ENCODE results near the gene HTR3B.

Gene HTR3B

DNA sequence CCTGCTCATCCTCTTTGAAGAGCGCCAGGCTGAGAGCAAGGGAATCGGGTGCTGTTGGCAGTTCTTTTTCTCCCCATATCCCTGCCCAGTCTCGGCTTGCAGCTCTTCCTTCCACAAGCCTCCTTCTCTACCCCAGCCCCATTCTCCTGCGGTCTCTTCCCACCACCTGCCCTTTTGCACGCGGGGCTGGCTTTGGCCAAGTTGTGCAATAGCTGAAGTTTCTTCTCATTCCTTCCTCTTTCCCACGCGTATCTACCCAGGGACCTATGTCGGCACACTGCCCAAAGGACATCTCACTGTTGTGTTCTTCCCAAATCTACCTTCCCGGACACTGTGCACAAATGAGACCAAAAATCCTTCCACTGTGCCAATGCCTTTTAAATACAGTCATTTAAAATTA, 48.0 kb downstream of the HTR3B start:
- Histone ChIP-seq H3K4me1 (ENCODE audit: control insufficient read depth, insufficient read depth, low read length) (no peaks in the 10 kb centered on the region), H3K9me3 (ENCODE audit: control insufficient read depth, low read length) (no peaks in the 10 kb centered on the region), H3K9ac (ENCODE audit: low read length) (no peak overlapping the region), H3K27me3 (ENCODE audit: control insufficient read depth, insufficient read depth, low read length) (peaks cover 6% of the 10 kb centered on the region), H3K36me3 (ENCODE audit: control insufficient read depth, insufficient read depth, low read length) (no peaks in the 10 kb centered on the region), H3K4me3 (ENCODE audit: low read length) (no peak overlapping the region)

DNA sequence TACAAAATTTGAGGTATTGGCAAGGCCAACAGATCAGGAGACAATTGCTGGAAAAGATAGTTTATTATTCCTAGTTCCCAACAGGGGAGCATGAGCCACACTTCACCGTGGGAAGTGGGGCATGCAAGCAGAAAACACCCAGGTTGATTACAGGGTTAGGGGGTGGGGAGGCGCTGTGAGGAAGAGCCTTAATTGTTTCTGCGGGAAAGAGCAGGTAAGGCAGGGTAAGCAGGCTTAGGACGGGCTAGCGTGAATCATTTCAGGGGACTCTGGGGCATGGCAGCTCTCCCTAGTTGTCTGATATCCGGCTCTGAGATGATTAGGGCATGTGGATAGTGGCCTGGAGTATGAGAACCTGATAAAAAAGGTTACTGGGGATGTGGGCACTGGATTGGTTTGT, 49.6 kb downstream of the HTR3B start:
- H3K9ac ChIP-seq (ENCODE audit: low read length) = no peak overlapping the region
- no peaks in the 10 kb centered on the region for H3K9me3 ChIP-seq (ENCODE audit: control insufficient read depth, low read length)
- H3K4me3 ChIP-seq (ENCODE audit: low read length) = no peak overlapping the region
- H3K36me3 ChIP-seq (ENCODE audit: control insufficient read depth, insufficient read depth, low read length) = no peaks in the 10 kb centered on the region
- H3K27me3 ChIP-seq (ENCODE audit: control insufficient read depth, insufficient read depth, low read length) = peaks cover 6% of the 10 kb centered on the region
- no peaks in the 10 kb centered on the region for H3K4me1 ChIP-seq (ENCODE audit: control insufficient read depth, insufficient read depth, low read length)

DNA sequence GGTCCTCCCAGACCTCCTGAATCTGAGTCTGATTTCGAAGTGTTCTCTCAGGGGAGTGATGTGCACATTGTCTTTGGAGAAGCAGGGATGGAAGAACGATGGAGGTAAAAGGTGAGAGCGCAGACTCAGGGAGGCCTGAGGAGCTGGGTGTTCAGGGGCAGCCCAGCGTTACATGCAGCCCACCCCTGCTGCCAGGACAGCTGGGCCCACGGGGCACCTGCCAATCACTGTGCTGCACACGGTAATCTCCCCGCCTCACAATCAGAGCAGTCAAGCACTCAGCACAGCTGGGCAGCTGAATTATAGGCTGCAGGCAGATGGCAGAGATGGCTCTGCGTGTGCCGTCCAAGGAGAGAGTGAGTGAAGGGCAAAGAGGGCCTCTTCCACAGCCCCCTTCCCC, 52.4 kb downstream of the HTR3B start:
- H3K4me3 ChIP-seq (ENCODE audit: low read length) = no peak overlapping the region
- peaks cover 2% of the 10 kb centered on the region for H3K27me3 ChIP-seq (ENCODE audit: control insufficient read depth, insufficient read depth, low read length)
- no peaks in the 10 kb centered on the region for H3K36me3 ChIP-seq (ENCODE audit: control insufficient read depth, insufficient read depth, low read length)
- H3K9ac ChIP-seq (ENCODE audit: low read length) = no peak overlapping the region
- no peaks in the 10 kb centered on the region for H3K4me1 ChIP-seq (ENCODE audit: control insufficient read depth, insufficient read depth, low read length)
- H3K9me3 ChIP-seq (ENCODE audit: control insufficient read depth, low read length) = no peaks in the 10 kb centered on the region

DNA sequence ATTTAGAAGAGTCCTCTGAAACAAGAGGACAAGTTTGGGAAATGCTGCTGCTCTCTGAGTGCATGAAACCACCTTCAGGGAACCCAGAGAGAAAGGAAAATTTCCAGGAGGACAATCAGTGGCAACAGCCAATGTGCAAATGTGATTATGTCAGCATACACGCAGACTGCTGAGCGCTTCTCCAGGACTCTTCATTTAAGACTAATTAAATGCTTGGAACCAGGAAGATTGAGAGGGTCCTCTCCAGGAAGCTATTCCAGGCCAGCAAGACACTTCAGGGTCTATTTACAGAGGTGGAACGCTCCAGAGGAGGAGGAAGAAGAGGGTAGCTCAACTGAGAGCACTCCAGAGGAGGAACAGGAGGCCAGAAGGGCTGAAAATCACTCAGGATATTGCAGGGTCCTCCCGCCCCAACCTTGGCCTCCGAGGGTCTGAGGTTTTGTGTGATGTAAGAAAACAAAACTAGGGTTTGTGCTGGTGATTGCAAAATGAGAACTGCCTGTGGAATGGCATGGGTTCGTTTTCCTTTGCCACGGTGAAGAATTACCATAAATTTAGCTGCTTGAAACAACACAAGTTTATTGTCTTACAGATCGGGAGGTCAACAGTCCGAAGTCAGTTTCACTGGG, 56.2 kb downstream of the HTR3B start:
- H3K9ac ChIP-seq (ENCODE audit: low read length) = no peak overlapping the region
- H3K9me3 ChIP-seq (ENCODE audit: control insufficient read depth, low read length) = no peaks in the 10 kb centered on the region
- H3K36me3 ChIP-seq (ENCODE audit: control insufficient read depth, insufficient read depth, low read length) = no peaks in the 10 kb centered on the region
- no peak overlapping the region for H3K4me3 ChIP-seq (ENCODE audit: low read length)
- no peaks in the 10 kb centered on the region for H3K27me3 ChIP-seq (ENCODE audit: control insufficient read depth, insufficient read depth, low read length)
- H3K4me1 ChIP-seq (ENCODE audit: control insufficient read depth, insufficient read depth, low read length) = no peaks in the 10 kb centered on the region

DNA sequence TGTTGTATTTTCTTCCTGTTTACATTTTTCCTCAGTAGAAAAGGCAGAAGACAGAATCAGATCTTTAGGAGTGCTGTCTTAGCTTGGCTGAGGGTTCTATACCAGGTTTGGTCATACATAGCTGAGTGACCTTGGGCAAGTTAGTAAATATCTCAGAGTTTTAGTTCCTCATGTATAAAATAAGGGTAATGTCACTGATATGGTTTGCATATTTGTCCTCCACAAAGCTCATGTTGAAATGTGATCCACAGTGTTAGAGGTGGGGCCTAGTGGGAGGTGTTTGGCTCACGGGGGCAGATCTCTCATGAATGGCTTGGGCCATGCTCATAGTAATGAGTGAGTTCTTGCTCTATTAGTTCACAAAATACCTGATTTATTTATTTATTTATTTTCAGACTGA, 62.8 kb downstream of the HTR3B start:
- Histone ChIP-seq H3K9me3 (ENCODE audit: control insufficient read depth, low read length) (no peaks in the 10 kb centered on the region), H3K27me3 (ENCODE audit: control insufficient read depth, insufficient read depth, low read length) (no peaks in the 10 kb centered on the region), H3K4me3 (ENCODE audit: low read length) (no peak overlapping the region), H3K9ac (ENCODE audit: low read length) (no peak overlapping the region), H3K36me3 (ENCODE audit: control insufficient read depth, insufficient read depth, low read length) (no peaks in the 10 kb centered on the region), H3K4me1 (ENCODE audit: control insufficient read depth, insufficient read depth, low read length) (no peaks in the 10 kb centered on the region)

DNA sequence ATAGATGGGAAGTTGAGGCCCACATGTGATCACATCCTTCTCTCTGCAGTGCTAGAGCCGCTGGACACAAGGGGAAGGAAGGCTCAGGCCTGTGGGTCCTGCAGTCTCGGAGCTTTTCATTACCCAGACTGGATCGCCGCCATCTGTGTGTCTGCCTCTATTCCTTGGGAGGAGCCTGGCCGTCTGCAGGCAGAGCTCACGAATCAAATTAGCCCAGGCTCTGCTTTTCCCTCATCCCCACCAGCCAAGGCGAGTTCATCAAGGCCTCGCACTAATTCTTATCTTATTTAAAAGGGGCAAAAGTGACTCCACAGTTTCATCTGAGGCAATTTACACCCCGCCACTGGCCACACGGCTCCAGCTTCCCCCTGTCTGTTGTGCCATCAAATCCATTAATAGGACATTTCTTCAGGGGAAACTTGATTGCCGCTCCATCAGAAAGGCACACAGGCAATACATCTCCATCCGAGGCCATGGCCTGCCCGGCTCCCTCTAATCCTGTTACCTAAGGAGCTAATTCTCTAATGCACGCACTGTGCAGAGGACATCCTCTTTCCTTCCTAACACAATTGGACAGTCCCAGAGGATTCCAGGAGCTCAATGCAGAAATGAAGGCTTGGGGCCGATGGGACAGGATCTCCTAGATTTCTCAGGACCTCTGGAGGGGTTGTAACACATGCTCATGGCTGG, 67.1 kb downstream of the HTR3B start:
- H3K4me3 ChIP-seq (ENCODE audit: low read length) = no peak overlapping the region
- H3K36me3 ChIP-seq (ENCODE audit: control insufficient read depth, insufficient read depth, low read length) = no peaks in the 10 kb centered on the region
- H3K9ac ChIP-seq (ENCODE audit: low read length) = no peak overlapping the region
- peaks cover 3% of the 10 kb centered on the region for H3K27me3 ChIP-seq (ENCODE audit: control insufficient read depth, insufficient read depth, low read length)
- H3K4me1 ChIP-seq (ENCODE audit: control insufficient read depth, insufficient read depth, low read length) = peaks cover 8% of the 10 kb centered on the region
- H3K9me3 ChIP-seq (ENCODE audit: control insufficient read depth, low read length) = no peaks in the 10 kb centered on the region

GRCh38 chr11:113974741-113975470, 70.3 kb downstream of the HTR3B start, which contains the start of gene HTR3A:
TSS of gene HTR3A (plus strand) at chr11:113975108. CDS start at chr11:113975326, 218 bp downstream.
- no peak within 1 kb of the TSS for H3K9ac ChIP-seq (ENCODE audit: low read length)
- peaks cover 15% of the 10 kb centered on the region for H3K27me3 ChIP-seq (ENCODE audit: control insufficient read depth, insufficient read depth, low read length)
- no peak within 1 kb of the TSS for H3K4me3 ChIP-seq (ENCODE audit: low read length)
- no peaks in the 10 kb centered on the region for H3K9me3 ChIP-seq (ENCODE audit: control insufficient read depth, low read length)
- H3K4me1 ChIP-seq (ENCODE audit: control insufficient read depth, insufficient read depth, low read length) = peaks cover 8% of the 10 kb centered on the region
- H3K36me3 ChIP-seq (ENCODE audit: control insufficient read depth, insufficient read depth, low read length) = no peaks in the 10 kb centered on the region

DNA sequence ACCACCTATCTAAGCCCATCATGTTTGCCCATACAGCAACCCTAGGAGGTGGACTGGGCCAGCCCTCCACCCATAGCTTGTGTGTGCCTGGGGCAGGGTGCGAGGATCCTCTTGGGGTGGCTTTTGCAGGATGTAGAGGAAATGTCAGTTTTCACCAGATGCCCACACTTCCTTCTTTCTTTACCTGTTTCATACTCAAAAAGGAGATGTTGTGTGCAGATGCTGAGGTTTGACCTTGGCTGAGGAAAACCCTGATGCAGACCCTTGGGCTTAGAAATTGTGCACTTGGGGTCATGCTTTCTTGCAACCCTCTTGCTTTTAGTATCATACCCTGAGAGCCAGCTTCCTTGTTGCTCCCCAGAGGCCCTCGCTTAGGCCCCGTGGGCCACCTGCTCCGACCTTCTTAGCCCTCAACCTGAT, 72.5 kb downstream of the HTR3B start:
- H3K36me3 ChIP-seq (ENCODE audit: control insufficient read depth, insufficient read depth, low read length) = no peaks in the 10 kb centered on the region
- no peaks in the 10 kb centered on the region for H3K9me3 ChIP-seq (ENCODE audit: control insufficient read depth, low read length)
- H3K9ac ChIP-seq (ENCODE audit: low read length) = no peak overlapping the region
- no peak overlapping the region for H3K4me3 ChIP-seq (ENCODE audit: low read length)
- peaks cover 8% of the 10 kb centered on the region for H3K4me1 ChIP-seq (ENCODE audit: control insufficient read depth, insufficient read depth, low read length)
- H3K27me3 ChIP-seq (ENCODE audit: control insufficient read depth, insufficient read depth, low read length) = peaks cover 15% of the 10 kb centered on the region

- H3K4me1 ChIP-seq (ENCODE audit: control insufficient read depth, insufficient read depth, low read length) = peaks cover 8% of the 10 kb centered on the region
- H3K9me3 ChIP-seq (ENCODE audit: control insufficient read depth, low read length) = no peaks in the 10 kb centered on the region
- H3K9ac ChIP-seq (ENCODE audit: low read length) = no peak overlapping the region
- peaks cover 12% of the 10 kb centered on the region for H3K27me3 ChIP-seq (ENCODE audit: control insufficient read depth, insufficient read depth, low read length)
- H3K4me3 ChIP-seq (ENCODE audit: low read length) = no peak overlapping the region
- H3K36me3 ChIP-seq (ENCODE audit: control insufficient read depth, insufficient read depth, low read length) = no peaks in the 10 kb centered on the region
Observed at GRCh38 chr11:113977701-113978100, 73.1 kb downstream of the HTR3B start.

DNA sequence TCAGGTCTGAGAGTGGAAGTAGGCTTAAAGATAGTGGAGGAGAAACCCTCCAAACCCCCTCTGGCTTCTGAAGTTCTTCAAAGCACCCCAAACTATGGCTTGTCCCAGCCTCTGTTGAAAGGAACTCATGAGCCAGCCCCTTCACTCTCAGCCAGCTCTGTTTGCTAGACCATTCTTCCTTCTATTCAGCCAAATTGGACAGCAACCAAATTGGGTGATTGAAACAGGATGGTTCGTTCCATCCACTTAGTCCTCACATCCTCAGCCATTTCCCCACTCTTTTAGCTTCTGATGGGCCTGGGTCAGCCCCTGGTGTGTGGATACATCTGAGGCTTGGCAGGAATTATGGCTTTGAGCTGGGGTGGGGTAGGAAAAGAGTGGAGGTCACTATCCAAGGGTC, 74.8 kb downstream of the HTR3B start:
- Histone ChIP-seq H3K9me3 (ENCODE audit: control insufficient read depth, low read length) (no peaks in the 10 kb centered on the region), H3K4me1 (ENCODE audit: control insufficient read depth, insufficient read depth, low read length) (peaks cover 8% of the 10 kb centered on the region), H3K27me3 (ENCODE audit: control insufficient read depth, insufficient read depth, low read length) (peaks cover 12% of the 10 kb centered on the region), H3K36me3 (ENCODE audit: control insufficient read depth, insufficient read depth, low read length) (no peaks in the 10 kb centered on the region), H3K4me3 (ENCODE audit: low read length) (no peak overlapping the region), H3K9ac (ENCODE audit: low read length) (no peak overlapping the region)

DNA sequence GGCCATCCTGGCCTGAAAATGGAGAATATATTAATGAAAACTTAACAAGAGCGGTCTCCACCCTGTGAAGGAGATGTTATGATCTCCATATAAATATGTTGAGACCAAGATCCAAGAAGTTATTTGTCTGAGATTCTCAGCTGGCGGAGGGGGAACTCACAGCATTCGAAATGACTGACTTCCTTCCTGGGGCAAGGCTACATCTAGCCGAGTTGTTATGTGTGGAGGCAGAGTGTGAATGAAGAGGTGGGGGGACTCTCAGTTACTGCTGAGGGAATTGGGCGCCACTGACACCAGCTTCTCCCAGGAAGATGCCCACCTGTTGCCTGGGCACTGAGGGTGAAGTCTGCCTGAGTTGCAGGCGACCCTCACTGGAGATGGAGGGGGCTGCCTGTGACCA, 76.2 kb downstream of the HTR3B start:
- Histone ChIP-seq H3K9me3 (ENCODE audit: control insufficient read depth, low read length) (no peaks in the 10 kb centered on the region), H3K36me3 (ENCODE audit: control insufficient read depth, insufficient read depth, low read length) (no peaks in the 10 kb centered on the region), H3K9ac (ENCODE audit: low read length) (no peak overlapping the region), H3K4me3 (ENCODE audit: low read length) (no peak overlapping the region), H3K4me1 (ENCODE audit: control insufficient read depth, insufficient read depth, low read length) (no peaks in the 10 kb centered on the region), H3K27me3 (ENCODE audit: control insufficient read depth, insufficient read depth, low read length) (peaks cover 12% of the 10 kb centered on the region)

- H3K27me3 ChIP-seq (ENCODE audit: control insufficient read depth, insufficient read depth, low read length) = peaks cover 12% of the 10 kb centered on the region
- H3K4me1 ChIP-seq (ENCODE audit: control insufficient read depth, insufficient read depth, low read length) = no peaks in the 10 kb centered on the region
- no peak overlapping the region for H3K9ac ChIP-seq (ENCODE audit: low read length)
- H3K4me3 ChIP-seq (ENCODE audit: low read length) = no peak overlapping the region
- H3K36me3 ChIP-seq (ENCODE audit: control insufficient read depth, insufficient read depth, low read length) = no peaks in the 10 kb centered on the region
- H3K9me3 ChIP-seq (ENCODE audit: control insufficient read depth, low read length) = no peaks in the 10 kb centered on the region
Observed at GRCh38 chr11:113982306-113982705, 77.7 kb downstream of the HTR3B start.

Data from mucosa of stomach (tissue), 1 donor.